Hematopoietic multipotent progenitor cell treated with erythropoietin and hydrocortisone succinate and interleukin-3 and kit ligand, for 6 days (in vitro differentiated cells): ENCODE results near the gene TBL3.

Experiments used
- DNase-seq: peaks from one replicate; pipeline ENCODE4 v3.0.0-alpha.2; 2015

TBL3 gene

GRCh38 chr16:2023092-2024031 lies 51.5 kb downstream of the TBL3 start:
- DNase-seq: peak; percentile 93

GRCh38 chr16:2024032-2024420 lies 52.2 kb downstream of the TBL3 start:
- DNase-seq: no peak

- DNase-seq: no peak
These were observed 53.4 kb downstream of the TBL3 start for GRCh38 chr16:2025251-2025650.

GRCh38 chr16:2025878-2026460 lies 54.1 kb downstream of the TBL3 start:
- no peak for DNase-seq

- peak; percentile 54 for DNase-seq
These were observed 54.7 kb downstream of the TBL3 start, which contains the start of gene NHERF2 for GRCh38 chr16:2026461-2027023. TSS of gene NHERF2 (plus strand) at chr16:2026902. CDS start at chr16:2027006, 104 bp downstream.

GRCh38 chr16:2027024-2028010 lies 55.5 kb downstream of the TBL3 start:
- DNase-seq: no peak

- no peak for DNase-seq
These were observed 56.3 kb downstream of the TBL3 start for GRCh38 chr16:2028146-2028545.

- DNase-seq: no peak
These were observed 56.9 kb downstream of the TBL3 start for GRCh38 chr16:2028620-2029220.

- no peak for DNase-seq
These were observed 57.5 kb downstream of the TBL3 start for GRCh38 chr16:2029350-2029749.

GRCh38 chr16:2030036-2030435 lies 58.2 kb downstream of the TBL3 start:
- no peak for DNase-seq

- DNase-seq: no peak
These were observed 59.3 kb downstream of the TBL3 start for GRCh38 chr16:2031081-2031577.
